Prostate gland (tissue), 2 donors: ENCODE data around the gene ZP2. TPM values are rescaled to one million over a fixed set of nuclear protein-coding genes. Genes with fewer than 3 reads are reported as not detected.

ENCODE experiments used
- DNase-seq: peaks from one replicate; pipeline ENCODE4 v3.0.0-alpha.2; 2019; ENCODE audit warnings: low spot score
- H3K27ac ChIP-seq, 2 donors: fragments of 200-600 bp; sonication (generic); 2 replicates each; pipeline ENCODE4 v1.5.1; 2017 to 2019
- H3K27me3 ChIP-seq: fragments of 200-600 bp; sonication (generic); replicated peaks from 2 replicates; pipeline ENCODE4 v1.5.1; 2019; ENCODE audit not compliant: insufficient read depth
- H3K36me3 ChIP-seq, 2 donors: fragments of 200-600 bp; sonication (generic); 1 replicate in 1 of 2; 2 replicates in 1 of 2; pipeline versions ENCODE4 v1.5.1 to v1.8.1; 2017 to 2019
- H3K4me1 ChIP-seq: fragments of 200-600 bp; sonication (generic); replicated peaks from 2 replicates; pipeline ENCODE4 v1.5.1; 2019
- H3K4me3 ChIP-seq, 2 donors: fragments of 200-600 bp; sonication (generic); 2 replicates each; pipeline ENCODE4 v1.5.1; 2017 to 2019
- H3K9me3 ChIP-seq: fragments of 200-600 bp; sonication (generic); 2 replicates; pipeline ENCODE4 v1.5.1; 2017
- POLR2A ChIP-seq: fragments of 450-650 bp; IDR thresholded peaks from one replicate; pipeline ENCODE4 v1.6.1; 2016; ENCODE audit warnings: antibody characterized with exemption, mild to moderate bottlenecking
- POLR2AphosphoS5 ChIP-seq: sonication (generic); formaldehyde crosslinking; IDR thresholded peaks from one replicate; pipeline ENCODE4 v1.6.1; 2017; ENCODE audit warnings: antibody characterized with exemption
- WGBS: methylation state at CpG from one replicate; pipeline ENCODE4 v1.1.5; 2018; 5-methylcytosine and 5-hydroxymethylcytosine counted together
- intact Hi-C: fragments of 100-400 bp; cut with DNase I; formaldehyde crosslinking; loops from one replicate; pipeline ENCODE4 v1.14.2; 2022
- total RNA-seq, 2 donors: library from RNA; depleted of rRNA; stranded (reverse); fragments of >200 nt; gene quantifications; one replicate each; pipeline ENCODE4 v1.1.0, GENCODE V29; 2016
- TF ChIP-seq, protein P1 (sequence below), 4 experiments: fragments of 200-600 bp in 2 of 4; fragments of 450-650 bp in 2 of 4; sonication (generic) in 2 of 4; IDR thresholded peaks; 1 replicate in 3 of 4; 2 replicates in 1 of 4; pipeline ENCODE4 v1.5.1; 2016 to 2019; ENCODE audit warnings: antibody characterized with exemption in 4 of 4, mild to moderate bottlenecking in 2 of 4, moderate library complexity in 2 of 4

ZP2 gene
- total RNA-seq, 2 donors from 2014 or later = not detected

- Histone ChIP-seq H3K27me3 (no peaks in the 10 kb centered on the region), H3K9me3 (no peaks in the 10 kb centered on the region), H3K36me3 (no peaks in the 10 kb centered on the region), H3K4me3 (no peak overlapping the region), H3K4me1 (peaks cover 6% of the 10 kb centered on the region), H3K27ac (no peak overlapping the region)
- no peak for TF ChIP-seq POLR2A
- intact Hi-C loops = no loop called here
- DNase-seq = no peak
- 54% methylated on average over 7 of the region's 7 CpGs for WGBS
These were observed 6.8 kb upstream of the ZP2 start for GRCh38 chr16:21218153-21218552.

DNA sequence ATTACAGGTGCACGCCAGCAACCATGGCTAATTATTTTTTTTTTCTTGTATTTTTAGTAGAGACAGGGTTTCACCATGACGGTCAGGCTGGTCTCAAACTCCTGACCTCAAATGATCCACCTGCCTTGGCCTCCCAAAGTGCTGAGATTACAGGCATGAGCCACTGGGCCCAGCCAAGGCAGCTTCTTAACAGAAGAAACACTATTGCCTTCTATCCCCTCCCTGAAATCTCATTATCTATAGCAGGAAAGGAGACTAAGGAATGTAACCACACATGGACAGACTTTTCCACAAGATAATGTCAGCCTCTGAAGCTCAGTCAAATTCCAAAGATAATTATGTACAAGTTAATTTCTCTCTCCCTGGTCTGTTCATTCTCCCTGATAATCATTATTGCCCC, 5.7 kb upstream of the ZP2 start:
- no peaks in the 10 kb centered on the region for H3K4me1 ChIP-seq
- DNase-seq = no peak
- no peak overlapping the region for H3K27ac ChIP-seq
- no peaks in the 10 kb centered on the region for H3K36me3 ChIP-seq
- H3K27me3 ChIP-seq = no peaks in the 10 kb centered on the region
- WGBS = 83% methylated on average over 2 of the region's 2 CpGs
- intact Hi-C loops = no loop called here
- H3K9me3 ChIP-seq = no peaks in the 10 kb centered on the region
- H3K4me3 ChIP-seq = no peak overlapping the region
- TF ChIP-seq POLR2A = no peak
- no peak for TF ChIP-seq POLR2AphosphoS5
- TF ChIP-seq, protein P1, sequence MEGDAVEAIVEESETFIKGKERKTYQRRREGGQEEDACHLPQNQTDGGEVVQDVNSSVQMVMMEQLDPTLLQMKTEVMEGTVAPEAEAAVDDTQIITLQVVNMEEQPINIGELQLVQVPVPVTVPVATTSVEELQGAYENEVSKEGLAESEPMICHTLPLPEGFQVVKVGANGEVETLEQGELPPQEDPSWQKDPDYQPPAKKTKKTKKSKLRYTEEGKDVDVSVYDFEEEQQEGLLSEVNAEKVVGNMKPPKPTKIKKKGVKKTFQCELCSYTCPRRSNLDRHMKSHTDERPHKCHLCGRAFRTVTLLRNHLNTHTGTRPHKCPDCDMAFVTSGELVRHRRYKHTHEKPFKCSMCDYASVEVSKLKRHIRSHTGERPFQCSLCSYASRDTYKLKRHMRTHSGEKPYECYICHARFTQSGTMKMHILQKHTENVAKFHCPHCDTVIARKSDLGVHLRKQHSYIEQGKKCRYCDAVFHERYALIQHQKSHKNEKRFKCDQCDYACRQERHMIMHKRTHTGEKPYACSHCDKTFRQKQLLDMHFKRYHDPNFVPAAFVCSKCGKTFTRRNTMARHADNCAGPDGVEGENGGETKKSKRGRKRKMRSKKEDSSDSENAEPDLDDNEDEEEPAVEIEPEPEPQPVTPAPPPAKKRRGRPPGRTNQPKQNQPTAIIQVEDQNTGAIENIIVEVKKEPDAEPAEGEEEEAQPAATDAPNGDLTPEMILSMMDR (IDR thresholded peaks at IDR 0.05) = no peak

DNA sequence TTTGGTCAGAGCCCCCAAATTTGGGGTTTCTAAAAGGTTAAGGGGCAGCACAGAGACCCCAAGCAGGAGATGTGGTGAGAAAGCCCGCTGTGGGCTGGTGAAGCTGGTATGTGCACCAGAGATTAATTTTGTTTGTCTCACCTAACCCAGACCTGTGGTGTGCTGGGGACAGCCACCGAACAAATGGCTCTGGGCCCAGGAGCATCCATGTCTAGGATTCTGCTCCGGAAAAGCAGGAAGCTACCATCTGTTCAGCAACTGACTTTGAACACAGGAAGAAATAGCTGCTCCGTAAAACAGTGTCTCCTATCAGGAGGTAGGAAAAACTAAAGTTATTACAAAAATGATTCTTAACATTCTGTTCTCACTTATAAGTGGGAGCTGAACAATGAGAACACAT, 2.7 kb upstream of the ZP2 start:
- H3K9me3 ChIP-seq = no peaks in the 10 kb centered on the region
- no peaks in the 10 kb centered on the region for H3K4me1 ChIP-seq
- H3K36me3 ChIP-seq = no peaks in the 10 kb centered on the region
- H3K4me3 ChIP-seq = no peak overlapping the region
- no peak for DNase-seq
- WGBS = 71% methylated on average over 4 of the region's 4 CpGs
- TF ChIP-seq POLR2A (no peak), POLR2AphosphoS5 (no peak)
- TF ChIP-seq, protein P1 (IDR thresholded peaks at IDR 0.05) = no peak
- no peak overlapping the region for H3K27ac ChIP-seq
- no peaks in the 10 kb centered on the region for H3K27me3 ChIP-seq
- intact Hi-C loops = no loop called here

GRCh38 chr16:21208446-21209230, 2.7 kb downstream of the ZP2 start:
- TF ChIP-seq, protein P1 (IDR thresholded peaks at IDR 0.05) = no peak
- TF ChIP-seq POLR2AphosphoS5 (no peak), POLR2A (no peak)
- H3K36me3 ChIP-seq = no peaks in the 10 kb centered on the region
- H3K9me3 ChIP-seq = no peaks in the 10 kb centered on the region
- no peaks in the 10 kb centered on the region for H3K27me3 ChIP-seq
- 68% methylated on average over 2 of the region's 2 CpGs for WGBS
- H3K27ac ChIP-seq = no peak overlapping the region
- no peak overlapping the region for H3K4me3 ChIP-seq
- intact Hi-C loops = no loop called here
- H3K4me1 ChIP-seq = no peaks in the 10 kb centered on the region
- DNase-seq = no peak

- no peak for DNase-seq
- Histone ChIP-seq H3K9me3 (no peaks in the 10 kb centered on the region), H3K27ac (no peak overlapping the region), H3K27me3 (no peaks in the 10 kb centered on the region), H3K4me3 (no peak overlapping the region), H3K36me3 (no peaks in the 10 kb centered on the region), H3K4me1 (no peaks in the 10 kb centered on the region)
- intact Hi-C loops = no loop called here
- WGBS = 96% methylated on average over 4 of the region's 4 CpGs
- TF ChIP-seq POLR2A = no peak
- TF ChIP-seq POLR2AphosphoS5 = no peak
- TF ChIP-seq, protein P1 (IDR thresholded peaks at IDR 0.05) = no peak
These were observed 4.8 kb downstream of the ZP2 start for GRCh38 chr16:21206550-21206949.
